HCT116 (cell line): ENCODE data around the gene RECQL5. TPM values are rescaled to one million over a fixed set of nuclear protein-coding genes. Genes with fewer than 3 reads are reported as not detected.

Experiments used
- ATAC-seq: fragments of 200-7000 bp; cut with Tn5 transposase; 2 replicates; pipeline ENCODE4 v1.9.1; 2020; ENCODE audit warnings: mild to moderate bottlenecking, moderate library complexity
- BruUV-seq: library from RNA; stranded (reverse); fragments of 400-500 nt; replicated peaks from 2 replicates; lab custom pipeline; 2021; lab: Mats Ljungman, UMichigan
- CTCF ChIA-PET: fragments of 300-600 bp; sonication (Branson Sonifier 250); formaldehyde crosslinking; loops from one replicate; lab custom pipeline; 2021; ENCODE audit warnings: antibody characterized with exemption; lab: Charles Lee
- POLR2A ChIA-PET: fragments of 300-600, 350-600 bp; sonication (Branson Sonifier 250); formaldehyde crosslinking; loops from one replicate; lab custom pipeline; 2021; ENCODE audit warnings: antibody characterized with exemption; lab: Charles Lee
- RAD21 ChIA-PET, 2 experiments: fragments of 300-600 bp; sonication (Branson Sonifier 250); formaldehyde crosslinking; loops; one replicate each; lab custom pipeline; 2023; ENCODE audit warnings: low total read pairs in 2 of 2; ENCODE audit not compliant: uncharacterized antibody in 2 of 2, unreplicated experiment in 2 of 2, low non-redundant PET in 1 of 2; lab: Charles Lee
- DNase-seq: peaks from one replicate; pipeline ENCODE4 v3.0.0-alpha.2; 2010; ENCODE audit warnings: low read depth, low spot score
- H2AFZ ChIP-seq: fragments of 200-600 bp; shearing (Covaris generic), sonication (generic); 2 replicates; pipeline ENCODE4 v1.6.1; 2017; ENCODE audit warnings: low read depth, mixed run types, mixed read lengths, antibody characterized with exemption, low read length; ENCODE audit not compliant: poor library complexity, severe bottlenecking
- H3K27ac ChIP-seq: 2 replicates; pipeline ENCODE4 v1.5.1; 2012; ENCODE audit warnings: low read depth, low read length
- H3K27me3 ChIP-seq: fragments of 200-600 bp; sonication (generic); 2 replicates; pipeline ENCODE4 v1.6.1; 2016; ENCODE audit warnings: mixed run types, low read length, mixed read lengths; ENCODE audit not compliant: insufficient read depth
- H3K36me3 ChIP-seq, 2 experiments: fragments of 200-500 bp in 1 of 2; fragments of 200-600 bp in 1 of 2; sonication (Bioruptor generic) in 1 of 2; sonication (generic) in 1 of 2; 2 replicates each; pipeline versions ENCODE4 v1.5.1 to v1.6.1; 2014 to 2016; ENCODE audit warnings: low read length in 2 of 2, inconsistent platforms in 1 of 2, mixed read lengths in 1 of 2, mixed run types in 1 of 2; ENCODE audit not compliant: insufficient read depth in 2 of 2, control insufficient read depth in 1 of 2
- H3K4me1 ChIP-seq, 2 experiments: fragments of 200-600 bp in 1 of 2; sonication (generic) in 1 of 2; 2 replicates each; pipeline versions ENCODE4 v1.5.1 to v1.6.1; 2012 to 2017; ENCODE audit warnings: low read length in 2 of 2, inconsistent platforms in 1 of 2, mild to moderate bottlenecking in 1 of 2, mixed read lengths in 1 of 2, mixed run types in 1 of 2, moderate library complexity in 1 of 2; ENCODE audit not compliant: insufficient read depth in 2 of 2, control insufficient read depth in 1 of 2
- H3K4me2 ChIP-seq: fragments of 200-600 bp; sonication (generic); 2 replicates; pipeline ENCODE4 v1.6.1; 2017; ENCODE audit warnings: mixed run types, low read length, mixed read lengths
- H3K4me3 ChIP-seq, 2 experiments: fragments of 200-600 bp in 1 of 2; sonication (generic) in 1 of 2; replicated peaks in 1 of 2; 2 replicates each; pipeline ENCODE4 v1.5.1; 2011 to 2016; ENCODE audit warnings: low read length in 2 of 2, control low read depth in 1 of 2, low read depth in 1 of 2, mild to moderate bottlenecking in 1 of 2, mixed read lengths in 1 of 2, mixed run types in 1 of 2
- H3K79me2 ChIP-seq: fragments of 200-600 bp; sonication (generic); 2 replicates; pipeline ENCODE4 v1.6.1; 2017; ENCODE audit warnings: mild to moderate bottlenecking, mixed run types, low read length, moderate library complexity, mixed read lengths; ENCODE audit not compliant: insufficient read depth
- H3K9ac ChIP-seq: fragments of 200-600 bp; sonication (generic); 2 replicates; pipeline ENCODE4 v1.6.1; 2016; ENCODE audit warnings: low read length, mixed read lengths
- H3K9me2 ChIP-seq: fragments of 200-600 bp; sonication (generic), shearing (Covaris generic); 2 replicates; pipeline ENCODE4 v1.6.1; 2017; ENCODE audit warnings: mixed run types, mild to moderate bottlenecking, moderate library complexity; ENCODE audit not compliant: insufficient read depth
- H3K9me3 ChIP-seq, 2 experiments: fragments of 200-500 bp in 1 of 2; fragments of 200-600 bp in 1 of 2; sonication (Bioruptor generic) in 1 of 2; sonication (generic) in 1 of 2; 2 replicates each; pipeline ENCODE4 v1.6.1; 2014 to 2017; ENCODE audit warnings: low read length in 2 of 2, mixed read lengths in 2 of 2, inconsistent platforms in 1 of 2, low read depth in 1 of 2, mild to moderate bottlenecking in 1 of 2, mixed run types in 1 of 2, moderate library complexity in 1 of 2; ENCODE audit not compliant: control insufficient read depth in 1 of 2, insufficient read depth in 1 of 2
- H4K20me1 ChIP-seq: fragments of 200-600 bp; sonication (generic), shearing (Covaris generic); 2 replicates; pipeline ENCODE4 v1.6.1; 2017; ENCODE audit warnings: mixed run types, mild to moderate bottlenecking, moderate library complexity; ENCODE audit not compliant: insufficient read depth
- EGR1 ChIP-seq: IDR thresholded peaks from 2 replicates; pipeline ENCODE4 v1.6.1; 2012; ENCODE audit warnings: low read depth
- EZH2phosphoT487 ChIP-seq: fragments of 200-600 bp; IDR thresholded peaks from 2 replicates; pipeline ENCODE4 v1.6.1; 2018; ENCODE audit warnings: antibody characterized with exemption, borderline replicate concordance
- JUND ChIP-seq: IDR thresholded peaks from 2 replicates; pipeline ENCODE4 v1.6.1; 2012
- POLR2A ChIP-seq: IDR thresholded peaks from 2 replicates; pipeline ENCODE4 v1.7.0; 2011; ENCODE audit warnings: borderline replicate concordance; ENCODE audit not compliant: insufficient read depth, insufficient read length; ENCODE audit errors: extremely low read depth
- POLR2AphosphoS5 ChIP-seq: IDR thresholded peaks from 2 replicates; pipeline ENCODE4 v1.6.1; 2011; ENCODE audit warnings: mild to moderate bottlenecking, low read depth, low read length, moderate library complexity
- SP1 ChIP-seq: IDR thresholded peaks from 2 replicates; pipeline ENCODE4 v1.6.1; 2012; ENCODE audit warnings: low read depth
- SRF ChIP-seq: IDR thresholded peaks from 2 replicates; pipeline ENCODE4 v1.6.1; 2012; ENCODE audit warnings: low read depth
- intact Hi-C: fragments of 100-400 bp; cut with micrococcal nuclease; formaldehyde crosslinking; loops from 2 replicates; pipeline ENCODE4 v1.10.0; 2022
- total RNA-seq: library from RNA; stranded (reverse); gene quantifications from one replicate; pipeline ENCODE4 v1.2.1, GENCODE V29; 2021; ENCODE audit not compliant: unreplicated experiment
- TF ChIP-seq, protein P1 (sequence below): IDR thresholded peaks from 2 replicates; pipeline ENCODE4 v1.6.1; 2011; ENCODE audit warnings: mild to moderate bottlenecking, low read length, moderate library complexity; ENCODE audit not compliant: insufficient replicate concordance; ENCODE audit errors: extremely low read depth
- TF ChIP-seq, protein P2 (sequence below): IDR thresholded peaks from 2 replicates; pipeline ENCODE4 v1.6.1; 2012
- TF ChIP-seq, protein P3 (sequence below): IDR thresholded peaks from 2 replicates; pipeline ENCODE4 v1.6.1; 2012

RECQL5 gene
- total RNA-seq, 1 experiment from 2014 or later = 83.3 TPM

DNA sequence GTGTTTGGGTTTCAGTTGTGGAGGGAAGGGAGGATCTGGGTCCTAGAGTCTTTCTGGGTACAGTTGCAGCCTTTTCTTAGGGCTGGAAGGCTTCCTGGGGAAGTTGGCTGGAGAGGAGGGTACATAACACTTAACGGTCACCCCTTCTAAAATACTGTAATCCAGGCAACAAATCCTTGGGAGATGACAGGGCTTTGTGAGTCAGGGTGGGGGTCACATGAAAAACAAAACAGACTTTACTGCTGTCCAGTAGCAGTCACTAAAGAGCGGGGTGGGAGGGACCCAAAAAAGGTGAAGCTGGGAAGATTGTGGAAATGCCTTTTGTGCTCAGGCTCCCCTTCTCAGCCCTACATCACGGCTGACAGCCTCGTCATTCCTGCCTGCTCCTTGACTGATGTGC lies 6.5 kb upstream of the RECQL5 start:
- Histone ChIP-seq H3K9me3 (no peaks in the 10 kb centered on the region), H3K27me3 (no peaks in the 10 kb centered on the region), H3K4me3 (no peak overlapping the region), H3K9ac (no peak overlapping the region), H3K27ac (0 out of 2 replicates have a peak overlapping the region, but pooled peaks have one; percentile 4), H3K4me2 (no peak overlapping the region), H3K36me3 (peaks cover 56 to 59% of the 10 kb centered on the region in 2 experiments), H4K20me1 (0 out of 2 replicates have a peak, but pooled peaks cover 4% of the 10 kb centered on the region), H2AFZ (no peak overlapping the region), H3K79me2 (peaks cover 92% of the 10 kb centered on the region), H3K4me1 (peaks cover 2 to 20% of the 10 kb centered on the region in 2 experiments; a peak in 3 of 4 replicates), H3K9me2 (no peaks in the 10 kb centered on the region)
- ChIA-PET POLR2A (no interaction called here), RAD21 (interaction anchor here in 1 of 2 experiments (2.2 kb wide), 1 partner anchor 74 kb away, joined by 9 read pairs; no protein-coding TSS in a partner anchor), CTCF (interaction anchor here (0.9 to 7.1 kb wide), 5 partner anchors 10 to 74 kb away, joined by 4 to 106 read pairs (median 13); partner anchors contain the start of gene SMIM5)
- ATAC-seq (peak; percentile 24), DNase-seq (no peak)
- no TSS peak for BruUV-seq
- no peak for TF ChIP-seq JUND
- TF ChIP-seq, protein P1, sequence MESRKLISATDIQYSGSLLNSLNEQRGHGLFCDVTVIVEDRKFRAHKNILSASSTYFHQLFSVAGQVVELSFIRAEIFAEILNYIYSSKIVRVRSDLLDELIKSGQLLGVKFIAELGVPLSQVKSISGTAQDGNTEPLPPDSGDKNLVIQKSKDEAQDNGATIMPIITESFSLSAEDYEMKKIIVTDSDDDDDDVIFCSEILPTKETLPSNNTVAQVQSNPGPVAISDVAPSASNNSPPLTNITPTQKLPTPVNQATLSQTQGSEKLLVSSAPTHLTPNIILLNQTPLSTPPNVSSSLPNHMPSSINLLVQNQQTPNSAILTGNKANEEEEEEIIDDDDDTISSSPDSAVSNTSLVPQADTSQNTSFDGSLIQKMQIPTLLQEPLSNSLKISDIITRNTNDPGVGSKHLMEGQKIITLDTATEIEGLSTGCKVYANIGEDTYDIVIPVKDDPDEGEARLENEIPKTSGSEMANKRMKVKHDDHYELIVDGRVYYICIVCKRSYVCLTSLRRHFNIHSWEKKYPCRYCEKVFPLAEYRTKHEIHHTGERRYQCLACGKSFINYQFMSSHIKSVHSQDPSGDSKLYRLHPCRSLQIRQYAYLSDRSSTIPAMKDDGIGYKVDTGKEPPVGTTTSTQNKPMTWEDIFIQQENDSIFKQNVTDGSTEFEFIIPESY = no peak
- TF ChIP-seq POLR2AphosphoS5 = no peak
- no peak for TF ChIP-seq SRF
- no peak for TF ChIP-seq POLR2A
- TF ChIP-seq EZH2phosphoT487 = no peak
- TF ChIP-seq, protein P2, sequence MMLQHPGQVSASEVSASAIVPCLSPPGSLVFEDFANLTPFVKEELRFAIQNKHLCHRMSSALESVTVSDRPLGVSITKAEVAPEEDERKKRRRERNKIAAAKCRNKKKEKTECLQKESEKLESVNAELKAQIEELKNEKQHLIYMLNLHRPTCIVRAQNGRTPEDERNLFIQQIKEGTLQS = no peak
- TF ChIP-seq SP1 = no peak
- TF ChIP-seq EGR1 = no peak
- TF ChIP-seq, protein P3, sequence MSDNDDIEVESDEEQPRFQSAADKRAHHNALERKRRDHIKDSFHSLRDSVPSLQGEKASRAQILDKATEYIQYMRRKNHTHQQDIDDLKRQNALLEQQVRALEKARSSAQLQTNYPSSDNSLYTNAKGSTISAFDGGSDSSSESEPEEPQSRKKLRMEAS = no peak
- intact Hi-C loops = loop anchor here (10.0 kb wide), 1 partner anchor 181 kb away; the partner anchor contains the start of gene WBP2
